Measurements from ENCODE around the gene CRIM1.

Gene CRIM1

DNA sequence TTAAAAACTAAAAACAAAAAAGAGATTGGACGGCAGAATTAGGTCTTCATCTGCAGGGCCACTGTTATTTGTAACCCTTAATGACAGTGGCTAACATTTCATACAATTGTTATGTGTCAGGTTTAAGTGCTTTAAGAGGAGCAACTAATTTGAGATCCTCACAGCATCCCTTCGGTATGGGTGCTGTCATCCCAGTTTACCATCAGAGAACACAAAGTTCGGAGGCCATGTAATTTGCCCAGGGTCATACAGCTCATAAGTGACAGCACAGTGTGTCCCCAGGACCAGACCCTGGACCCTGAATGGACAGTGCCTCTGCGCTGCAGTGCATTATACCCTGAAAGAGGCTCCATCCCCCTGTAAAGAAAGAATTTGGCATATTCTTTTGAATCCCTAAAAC, 127.7 kb downstream of the CRIM1 start:
- no peak for TF ChIP-seq ZFX (IDR thresholded peaks at IDR 0.05)
- TF ChIP-seq, protein P1, sequence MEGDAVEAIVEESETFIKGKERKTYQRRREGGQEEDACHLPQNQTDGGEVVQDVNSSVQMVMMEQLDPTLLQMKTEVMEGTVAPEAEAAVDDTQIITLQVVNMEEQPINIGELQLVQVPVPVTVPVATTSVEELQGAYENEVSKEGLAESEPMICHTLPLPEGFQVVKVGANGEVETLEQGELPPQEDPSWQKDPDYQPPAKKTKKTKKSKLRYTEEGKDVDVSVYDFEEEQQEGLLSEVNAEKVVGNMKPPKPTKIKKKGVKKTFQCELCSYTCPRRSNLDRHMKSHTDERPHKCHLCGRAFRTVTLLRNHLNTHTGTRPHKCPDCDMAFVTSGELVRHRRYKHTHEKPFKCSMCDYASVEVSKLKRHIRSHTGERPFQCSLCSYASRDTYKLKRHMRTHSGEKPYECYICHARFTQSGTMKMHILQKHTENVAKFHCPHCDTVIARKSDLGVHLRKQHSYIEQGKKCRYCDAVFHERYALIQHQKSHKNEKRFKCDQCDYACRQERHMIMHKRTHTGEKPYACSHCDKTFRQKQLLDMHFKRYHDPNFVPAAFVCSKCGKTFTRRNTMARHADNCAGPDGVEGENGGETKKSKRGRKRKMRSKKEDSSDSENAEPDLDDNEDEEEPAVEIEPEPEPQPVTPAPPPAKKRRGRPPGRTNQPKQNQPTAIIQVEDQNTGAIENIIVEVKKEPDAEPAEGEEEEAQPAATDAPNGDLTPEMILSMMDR (conservative IDR thresholded peaks at IDR 0.05): no peak
- no peak overlapping the region for H3K27ac ChIP-seq

DNA sequence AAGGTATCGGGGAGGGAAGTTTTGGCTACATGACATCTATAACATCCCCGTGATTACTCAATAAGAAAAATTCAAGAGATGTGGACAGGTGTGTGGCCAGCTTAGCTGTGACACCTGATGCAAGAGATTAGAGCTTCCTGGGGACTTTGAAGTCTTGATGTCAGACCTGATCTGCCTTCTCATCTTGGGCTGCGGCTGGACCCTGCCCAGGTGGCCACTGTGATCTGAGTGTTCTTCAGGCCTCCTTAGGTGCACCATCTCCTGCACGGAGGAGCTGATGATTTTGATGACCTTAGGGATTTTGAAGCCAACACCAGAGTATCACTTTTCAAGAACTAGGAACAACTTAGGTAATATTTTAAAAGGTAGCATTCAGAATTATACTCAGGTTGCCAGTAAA, 128.9 kb downstream of the CRIM1 start:
- TF ChIP-seq ZFX (IDR thresholded peaks at IDR 0.05): no peak
- TF ChIP-seq, protein P1 (conservative IDR thresholded peaks at IDR 0.05): no peak
- no peak overlapping the region for H3K27ac ChIP-seq

DNA sequence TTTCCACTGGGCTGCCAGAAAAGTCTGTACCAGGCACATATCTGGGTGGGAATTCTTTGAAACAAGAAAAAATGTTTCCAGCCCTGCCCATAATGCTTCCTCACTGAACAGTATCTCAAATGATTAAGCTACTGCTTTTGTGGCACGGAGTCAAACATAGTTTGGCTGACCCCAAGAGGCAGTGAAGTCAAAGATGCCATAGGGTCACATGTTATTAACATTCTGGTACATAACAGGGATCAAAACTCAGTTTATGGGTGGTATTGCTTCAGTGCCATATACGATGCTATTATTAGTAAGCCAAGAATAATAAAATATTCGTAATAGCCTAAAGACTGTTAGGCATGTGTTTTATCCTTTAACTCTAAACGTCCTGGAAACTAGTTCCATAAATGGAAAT, 129.9 kb downstream of the CRIM1 start:
- no peak for TF ChIP-seq ZFX (IDR thresholded peaks at IDR 0.05)
- TF ChIP-seq, protein P1 (conservative IDR thresholded peaks at IDR 0.05): no peak
- H3K27ac ChIP-seq: no peak overlapping the region

DNA sequence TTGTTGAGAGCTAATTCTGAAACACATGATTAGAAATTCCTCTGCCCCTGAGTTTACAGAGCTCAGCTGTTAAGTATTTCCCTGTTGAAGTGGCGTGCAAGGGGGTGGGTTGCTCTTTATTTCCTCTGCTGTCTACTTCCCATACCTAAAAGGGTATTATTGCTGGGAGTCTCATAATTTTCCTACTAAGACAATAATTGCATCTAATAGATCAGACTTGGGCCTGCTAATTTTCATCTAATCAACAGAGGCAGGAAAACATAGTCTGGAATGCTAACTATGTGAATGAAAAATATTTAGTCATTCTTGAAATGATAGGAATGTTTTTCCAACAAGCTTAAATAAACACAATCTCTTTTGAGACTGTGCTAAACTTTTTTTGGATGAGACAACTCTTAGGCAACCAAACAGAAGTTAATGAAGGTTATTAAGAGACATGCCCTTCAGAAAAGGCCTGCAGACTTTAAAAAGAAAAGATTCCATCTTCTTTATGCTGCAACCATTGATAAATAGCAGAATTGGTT, 131.0 kb downstream of the CRIM1 start:
- TF ChIP-seq, protein P1 (conservative IDR thresholded peaks at IDR 0.05): no peak
- TF ChIP-seq ZFX (IDR thresholded peaks at IDR 0.05): no peak

DNA sequence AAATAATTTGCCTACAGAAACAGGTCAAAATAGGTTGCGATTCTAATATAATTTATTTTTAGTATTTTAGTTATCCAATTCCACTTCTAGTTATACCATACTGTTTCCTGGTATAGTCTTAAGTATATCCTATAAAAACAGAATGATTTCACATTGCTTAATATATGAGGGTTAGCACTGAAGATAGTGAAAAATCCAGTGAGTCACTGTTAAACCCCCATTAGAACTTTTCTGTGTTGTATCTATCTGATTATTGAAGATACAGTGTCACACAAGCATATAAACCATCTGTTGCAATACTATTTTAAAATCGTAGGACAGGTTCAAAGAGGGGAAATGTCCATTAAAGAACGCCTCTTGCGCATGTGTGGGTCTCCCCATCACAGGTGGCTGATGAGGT, 132.4 kb downstream of the CRIM1 start:
- TF ChIP-seq, protein P1 (conservative IDR thresholded peaks at IDR 0.05): no peak
- TF ChIP-seq ZFX (IDR thresholded peaks at IDR 0.05): no peak
- H3K27ac ChIP-seq: no peak overlapping the region

More for the DNA sequence above, 131.0 kb downstream of the CRIM1 start:
- no peak overlapping the region for H3K27ac ChIP-seq

DNA sequence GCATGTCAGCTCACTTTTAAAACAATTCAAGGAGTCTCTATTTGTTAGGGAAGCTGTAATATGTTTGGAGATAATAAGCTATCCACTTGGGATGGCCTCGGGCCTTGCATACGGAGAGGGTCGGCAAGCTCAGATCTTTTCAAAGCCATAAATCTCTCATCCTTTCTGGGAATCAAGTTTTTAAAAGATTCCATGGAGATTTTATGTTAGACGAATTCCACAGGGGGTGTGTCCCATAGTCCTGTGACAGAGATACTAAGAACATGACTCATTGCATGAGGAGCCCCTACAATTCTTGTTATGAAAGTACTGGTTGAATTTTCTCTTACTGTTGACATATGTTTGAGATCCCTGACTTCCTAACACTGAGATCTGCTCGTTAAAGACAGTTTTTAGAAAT, 133.7 kb downstream of the CRIM1 start:
- no peak overlapping the region for H3K27ac ChIP-seq
- no peak for TF ChIP-seq ZFX (IDR thresholded peaks at IDR 0.05)
- TF ChIP-seq, protein P1 (conservative IDR thresholded peaks at IDR 0.05): no peak

DNA sequence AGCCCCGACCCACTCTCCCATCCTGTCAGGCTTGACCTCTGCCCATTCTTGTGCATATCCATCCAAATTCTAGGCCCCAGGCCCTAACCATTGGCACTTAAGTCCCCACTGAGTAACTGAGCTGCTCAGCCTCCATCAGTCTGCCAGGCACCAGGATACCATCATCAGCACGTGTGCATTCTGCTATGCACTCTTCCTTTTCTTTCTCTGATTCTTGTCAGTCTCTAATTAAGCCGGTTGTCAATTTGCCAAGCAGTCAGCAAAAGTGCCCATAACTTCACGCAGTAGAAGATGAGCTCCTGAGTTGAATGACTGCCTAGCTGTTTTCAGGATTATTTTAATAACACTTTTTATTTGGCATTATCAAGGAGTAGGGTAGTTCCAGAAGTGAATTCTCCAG, 135.2 kb downstream of the CRIM1 start:
- TF ChIP-seq, protein P1 (conservative IDR thresholded peaks at IDR 0.05): no peak
- no peak for TF ChIP-seq ZFX (IDR thresholded peaks at IDR 0.05)
- H3K27ac ChIP-seq: no peak overlapping the region

Measured in C4-2B (cell line).